ENCODE measurements around the gene SYCE3. TPM values are rescaled to one million over a fixed set of nuclear protein-coding genes. Genes with fewer than 3 reads are reported as not detected.

Gene SYCE3, protein sequence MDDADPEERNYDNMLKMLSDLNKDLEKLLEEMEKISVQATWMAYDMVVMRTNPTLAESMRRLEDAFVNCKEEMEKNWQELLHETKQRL
- total RNA-seq = 0.71 TPM in 1 of 2 replicates, not detected in the other

DNA sequence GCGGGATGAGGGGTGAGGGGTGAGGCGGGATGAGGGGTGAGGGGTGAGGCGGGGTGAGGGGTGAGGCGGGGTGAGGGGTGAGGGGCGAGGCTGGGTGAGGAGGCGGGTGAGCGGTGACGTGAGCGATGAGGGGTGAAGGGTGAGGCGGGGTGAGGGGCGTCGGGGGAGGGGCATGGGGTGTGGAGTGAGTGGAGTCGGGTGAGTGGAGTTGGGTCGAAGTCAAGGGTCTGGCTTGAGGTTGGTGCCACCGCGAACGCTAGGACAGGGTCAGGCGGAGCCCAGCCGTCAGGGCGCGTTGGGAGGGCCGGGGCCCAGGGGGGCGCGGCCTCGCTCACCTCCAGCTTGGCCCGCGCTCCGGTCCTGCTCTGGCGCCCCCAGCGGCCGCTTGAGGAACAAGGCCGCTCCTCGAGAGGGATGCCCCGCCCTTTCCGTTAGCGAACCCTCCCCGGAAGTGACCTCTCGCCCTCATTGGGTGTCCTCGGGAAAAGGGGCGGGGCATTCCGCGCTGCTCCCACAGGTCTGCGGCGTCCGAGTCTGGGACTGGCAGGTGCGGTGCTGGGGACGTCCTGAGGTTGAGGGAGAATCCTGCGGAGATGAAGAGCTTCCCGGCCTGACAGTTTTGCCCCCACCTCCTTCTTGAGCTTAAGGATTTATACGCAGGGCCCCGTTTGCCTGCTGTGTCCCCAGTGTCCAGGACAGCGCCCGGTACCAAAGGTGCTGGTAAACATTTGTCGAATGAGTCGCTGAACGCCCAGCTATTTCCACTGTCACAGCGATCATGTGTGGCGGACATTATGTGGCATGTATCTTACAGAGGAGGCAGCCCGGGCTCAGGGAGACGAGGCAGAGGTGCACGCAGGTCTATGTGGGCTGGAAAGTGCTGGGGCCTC is at the start of gene SYCE3:
Gene SYCE3 (minus strand): TSS at position 397 of the 890 bp plus-strand sequence. CDS start 6,514 bp downstream, outside the sequence.
- TF ChIP-seq, protein P1, sequence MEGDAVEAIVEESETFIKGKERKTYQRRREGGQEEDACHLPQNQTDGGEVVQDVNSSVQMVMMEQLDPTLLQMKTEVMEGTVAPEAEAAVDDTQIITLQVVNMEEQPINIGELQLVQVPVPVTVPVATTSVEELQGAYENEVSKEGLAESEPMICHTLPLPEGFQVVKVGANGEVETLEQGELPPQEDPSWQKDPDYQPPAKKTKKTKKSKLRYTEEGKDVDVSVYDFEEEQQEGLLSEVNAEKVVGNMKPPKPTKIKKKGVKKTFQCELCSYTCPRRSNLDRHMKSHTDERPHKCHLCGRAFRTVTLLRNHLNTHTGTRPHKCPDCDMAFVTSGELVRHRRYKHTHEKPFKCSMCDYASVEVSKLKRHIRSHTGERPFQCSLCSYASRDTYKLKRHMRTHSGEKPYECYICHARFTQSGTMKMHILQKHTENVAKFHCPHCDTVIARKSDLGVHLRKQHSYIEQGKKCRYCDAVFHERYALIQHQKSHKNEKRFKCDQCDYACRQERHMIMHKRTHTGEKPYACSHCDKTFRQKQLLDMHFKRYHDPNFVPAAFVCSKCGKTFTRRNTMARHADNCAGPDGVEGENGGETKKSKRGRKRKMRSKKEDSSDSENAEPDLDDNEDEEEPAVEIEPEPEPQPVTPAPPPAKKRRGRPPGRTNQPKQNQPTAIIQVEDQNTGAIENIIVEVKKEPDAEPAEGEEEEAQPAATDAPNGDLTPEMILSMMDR (IDR thresholded peaks at IDR 0.05; ENCODE audit: insufficient read depth, low read length, poor library complexity, severe bottlenecking) = peak; percentile 77
- H3K4me3 ChIP-seq (ENCODE audit: low read depth, low read length) = peak within 1 kb of the TSS; percentile 55
- peak; percentile 61 for DNase-seq (ENCODE audit: low read depth)
- H3K27me3 ChIP-seq (ENCODE audit: control insufficient read depth, insufficient read depth, low read length) = peaks cover 5% of the 10 kb centered on the region
- no peaks in the 10 kb centered on the region for H3K36me3 ChIP-seq (ENCODE audit: control insufficient read depth, insufficient read depth, low read length)

DNA sequence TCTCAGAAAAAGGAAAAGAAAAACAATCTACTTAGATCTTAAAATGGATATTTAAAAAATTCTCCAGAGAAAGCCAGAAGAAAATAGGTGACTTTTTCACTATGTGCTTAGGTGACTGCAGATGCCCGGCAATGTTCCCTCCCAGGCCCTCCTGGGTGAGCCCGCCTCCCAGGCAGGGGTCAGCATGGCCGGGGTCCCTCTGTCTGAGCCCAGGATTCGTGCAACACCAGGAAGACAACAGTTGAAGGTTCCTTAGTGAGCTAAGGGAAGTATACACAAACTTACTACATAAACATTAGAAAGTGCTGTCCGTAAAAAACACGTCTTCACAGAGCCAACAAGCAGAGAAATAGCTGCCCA is 49.4 kb upstream of the SYCE3 start:
- DNase-seq (ENCODE audit: low read depth) = no peak
- H3K4me3 ChIP-seq (ENCODE audit: low read depth, low read length) = no peak overlapping the region
- peaks cover 50% of the 10 kb centered on the region for H3K27me3 ChIP-seq (ENCODE audit: control insufficient read depth, insufficient read depth, low read length)
- TF ChIP-seq, protein P1 (IDR thresholded peaks at IDR 0.05; ENCODE audit: insufficient read depth, low read length, poor library complexity, severe bottlenecking) = no peak
- no peaks in the 10 kb centered on the region for H3K36me3 ChIP-seq (ENCODE audit: control insufficient read depth, insufficient read depth, low read length)

DNA sequence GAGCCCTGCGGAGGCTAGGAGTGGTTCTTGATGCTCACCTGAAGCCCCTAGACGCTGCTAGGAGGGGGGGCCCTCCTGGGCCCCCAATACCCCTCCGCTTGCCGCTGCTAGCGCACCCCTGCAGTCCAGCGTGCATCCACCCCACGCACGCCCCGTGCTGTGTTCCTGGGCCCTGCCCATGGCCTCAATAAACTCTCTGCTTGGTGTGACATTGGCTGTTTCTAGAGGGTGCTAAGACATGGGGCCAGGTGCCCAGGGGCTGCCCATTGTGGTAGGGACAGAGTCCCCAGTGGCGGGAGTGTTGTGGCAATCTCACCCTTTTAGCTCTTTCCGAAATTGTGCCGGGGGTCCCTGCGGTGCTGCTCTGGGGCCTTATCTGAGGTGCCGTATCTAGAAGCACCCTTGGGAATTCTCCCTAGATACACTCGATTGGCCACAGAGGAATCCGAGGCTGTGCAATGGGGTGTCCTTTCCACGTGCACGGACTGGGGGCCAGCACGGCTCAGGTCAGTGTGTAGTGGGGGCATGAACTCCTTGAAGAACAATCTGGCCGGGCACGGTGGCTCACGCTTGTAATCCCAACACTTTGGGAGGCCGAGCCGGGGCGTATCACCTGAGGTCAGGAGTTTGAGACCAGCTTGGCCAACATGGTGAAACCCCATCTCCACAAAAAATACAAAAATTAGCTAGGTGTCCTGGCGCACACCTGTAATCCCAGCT is 48.8 kb upstream of the SYCE3 start:
- DNase-seq (ENCODE audit: low read depth) = no peak
- Histone ChIP-seq H3K4me3 (ENCODE audit: low read depth, low read length) (no peak overlapping the region), H3K27me3 (ENCODE audit: control insufficient read depth, insufficient read depth, low read length) (peaks cover 56% of the 10 kb centered on the region), H3K36me3 (ENCODE audit: control insufficient read depth, insufficient read depth, low read length) (no peaks in the 10 kb centered on the region)
- TF ChIP-seq, protein P1 (IDR thresholded peaks at IDR 0.05; ENCODE audit: insufficient read depth, low read length, poor library complexity, severe bottlenecking) = no peak

DNA sequence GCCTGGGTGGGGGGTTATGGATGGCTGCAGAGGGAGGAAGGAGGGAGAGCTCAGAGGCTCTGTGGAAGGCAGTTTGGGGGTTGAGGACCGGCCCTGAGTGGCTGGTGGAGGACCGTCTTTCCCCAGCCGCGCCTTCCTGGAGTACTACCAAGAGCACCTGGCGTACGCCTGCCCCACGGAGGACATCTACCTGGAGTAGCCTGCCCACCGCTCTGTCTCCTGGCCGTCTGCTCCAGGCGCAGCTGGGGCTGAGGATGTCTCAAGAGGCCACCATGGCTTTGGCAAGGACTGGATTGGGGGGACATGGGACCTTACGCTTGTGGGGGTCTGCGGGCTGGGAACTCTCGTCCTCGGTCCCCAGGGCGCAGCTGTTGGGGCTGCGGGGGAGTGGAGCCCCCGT is 47.9 kb upstream of the SYCE3 start:
- DNase-seq (ENCODE audit: low read depth) = no peak
- no peak overlapping the region for H3K4me3 ChIP-seq (ENCODE audit: low read depth, low read length)
- no peaks in the 10 kb centered on the region for H3K36me3 ChIP-seq (ENCODE audit: control insufficient read depth, insufficient read depth, low read length)
- TF ChIP-seq, protein P1 (IDR thresholded peaks at IDR 0.05; ENCODE audit: insufficient read depth, low read length, poor library complexity, severe bottlenecking) = no peak
- H3K27me3 ChIP-seq (ENCODE audit: control insufficient read depth, insufficient read depth, low read length) = peaks cover 65% of the 10 kb centered on the region

DNA sequence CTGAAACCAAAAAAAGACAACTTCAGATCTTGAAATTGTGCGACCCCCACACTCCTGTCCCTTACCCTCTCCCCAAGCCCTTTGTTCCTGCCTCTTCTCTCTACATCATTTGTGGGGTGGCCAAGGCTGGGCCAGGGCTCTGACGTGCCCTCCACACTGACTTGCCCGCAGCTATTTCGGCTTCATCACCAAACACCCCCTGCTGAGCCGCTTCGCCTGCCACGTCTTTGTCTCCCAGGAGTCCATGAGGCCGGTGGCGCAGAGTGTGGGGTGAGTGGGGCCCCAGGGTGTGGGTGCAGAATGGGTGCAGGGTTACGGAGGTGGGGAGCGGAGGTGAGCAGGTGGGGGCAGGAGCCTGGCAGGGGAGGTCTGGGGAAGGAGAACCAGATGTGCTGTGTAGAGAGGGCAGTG is 47.3 kb upstream of the SYCE3 start:
- Histone ChIP-seq H3K27me3 (ENCODE audit: control insufficient read depth, insufficient read depth, low read length) (peaks cover 70% of the 10 kb centered on the region), H3K4me3 (ENCODE audit: low read depth, low read length) (no peak overlapping the region)
- TF ChIP-seq, protein P1 (IDR thresholded peaks at IDR 0.05; ENCODE audit: insufficient read depth, low read length, poor library complexity, severe bottlenecking) = no peak

More for the DNA sequence above, 47.3 kb upstream of the SYCE3 start:
- H3K36me3 ChIP-seq (ENCODE audit: control insufficient read depth, insufficient read depth, low read length) = no peaks in the 10 kb centered on the region
- no peak for DNase-seq (ENCODE audit: low read depth)
